Inferior parietal cortex (tissue), 1 donor: ENCODE results near the gene DKK2.
A peak's percentile ranks its signal among the peaks of the same experiment; 100 is the strongest.

ENCODE experiments used
- DNase-seq: peaks from one replicate; pipeline ENCODE4 v3.0.0-alpha.2; 2016; ENCODE audit errors: extremely low spot score

Gene DKK2

GRCh38 chr4:107017443-107018343 lies 18.4 kb downstream of the DKK2 start:
- DNase-seq, result no peak

GRCh38 chr4:107011312-107011711 lies 24.8 kb downstream of the DKK2 start:
- DNase-seq, result no peak

- no peak for DNase-seq
Measured at GRCh38 chr4:107009196-107009968, 26.7 kb downstream of the DKK2 start.

- DNase-seq, result no peak
Measured at GRCh38 chr4:107008115-107008514, 28.0 kb downstream of the DKK2 start.

GRCh38 chr4:107006218-107006617 lies 29.9 kb downstream of the DKK2 start:
- DNase-seq, result no peak

- no peak for DNase-seq
Measured at GRCh38 chr4:106996490-106996889, 39.6 kb downstream of the DKK2 start.

GRCh38 chr4:106993827-106994226 lies 42.3 kb downstream of the DKK2 start:
- DNase-seq, result no peak

- DNase-seq, result no peak
Measured at GRCh38 chr4:106987311-106987710, 48.8 kb downstream of the DKK2 start.

GRCh38 chr4:106986486-106986885 lies 49.6 kb downstream of the DKK2 start:
- no peak for DNase-seq

GRCh38 chr4:106985830-106986229 lies 50.3 kb downstream of the DKK2 start:
- no peak for DNase-seq

- no peak for DNase-seq
Measured at GRCh38 chr4:106982711-106983211, 53.4 kb downstream of the DKK2 start.

- DNase-seq, result no peak
Measured at GRCh38 chr4:106981431-106981830, 54.7 kb downstream of the DKK2 start.

GRCh38 chr4:106979476-106979875 lies 56.6 kb downstream of the DKK2 start:
- DNase-seq, result no peak

- DNase-seq, result no peak
Measured at GRCh38 chr4:106978046-106978774, 57.9 kb downstream of the DKK2 start.

- peak; percentile 11 for DNase-seq
Measured at GRCh38 chr4:106971636-106972035, 64.5 kb downstream of the DKK2 start.

- no peak for DNase-seq
Measured at GRCh38 chr4:106967892-106968291, 68.2 kb downstream of the DKK2 start.

- DNase-seq, result no peak
Measured at GRCh38 chr4:106953036-106953705, 82.9 kb downstream of the DKK2 start.

- no peak for DNase-seq
Measured at GRCh38 chr4:106951891-106952290, 84.2 kb downstream of the DKK2 start.

GRCh38 chr4:106941841-106942240 lies 94.3 kb downstream of the DKK2 start:
- DNase-seq, result no peak

GRCh38 chr4:106930522-106930921 lies 105.6 kb downstream of the DKK2 start:
- DNase-seq, result no peak

GRCh38 chr4:106929248-106929647 lies 106.9 kb downstream of the DKK2 start:
- no peak for DNase-seq
